ENCODE data around the gene ELP1. TPM values are rescaled to one million over a fixed set of nuclear protein-coding genes. Genes with fewer than 3 reads are reported as not detected.

The ELP1 gene
- total and polyA plus RNA-seq, 2 experiments from 2014 or later, result 25.0 to 31.7 TPM

DNA sequence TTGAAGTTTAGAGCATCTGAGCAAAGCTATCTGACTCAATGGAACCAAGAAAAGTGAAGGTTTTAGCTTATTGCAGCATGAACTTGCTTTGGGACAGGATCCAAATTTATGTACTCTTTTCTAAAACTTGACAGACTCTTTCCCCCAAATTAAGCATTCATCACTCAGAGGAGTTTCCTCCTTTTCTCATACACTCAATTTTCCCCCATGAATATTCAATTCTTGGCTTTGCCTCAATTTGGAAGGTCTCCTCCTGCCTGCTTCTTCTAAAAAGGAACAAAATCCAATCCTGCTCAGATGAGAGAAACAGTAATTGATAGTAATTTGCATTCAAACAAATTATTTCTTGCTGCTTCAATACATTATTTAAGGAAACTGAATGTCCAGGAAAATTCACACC, 66.8 kb downstream of the ELP1 start:
- H3K4me1 ChIP-seq (ENCODE audit: low read depth), result no peaks in the 10 kb centered on the region
- H3K4me3 ChIP-seq, result no peak overlapping the region
- no peak for DNase-seq (ENCODE audit: low read depth in 1 of 2, low spot score in 1 of 2)
- no peaks in the 10 kb centered on the region for H3K9me3 ChIP-seq (ENCODE audit: low read depth)
- TF ChIP-seq, protein P1, sequence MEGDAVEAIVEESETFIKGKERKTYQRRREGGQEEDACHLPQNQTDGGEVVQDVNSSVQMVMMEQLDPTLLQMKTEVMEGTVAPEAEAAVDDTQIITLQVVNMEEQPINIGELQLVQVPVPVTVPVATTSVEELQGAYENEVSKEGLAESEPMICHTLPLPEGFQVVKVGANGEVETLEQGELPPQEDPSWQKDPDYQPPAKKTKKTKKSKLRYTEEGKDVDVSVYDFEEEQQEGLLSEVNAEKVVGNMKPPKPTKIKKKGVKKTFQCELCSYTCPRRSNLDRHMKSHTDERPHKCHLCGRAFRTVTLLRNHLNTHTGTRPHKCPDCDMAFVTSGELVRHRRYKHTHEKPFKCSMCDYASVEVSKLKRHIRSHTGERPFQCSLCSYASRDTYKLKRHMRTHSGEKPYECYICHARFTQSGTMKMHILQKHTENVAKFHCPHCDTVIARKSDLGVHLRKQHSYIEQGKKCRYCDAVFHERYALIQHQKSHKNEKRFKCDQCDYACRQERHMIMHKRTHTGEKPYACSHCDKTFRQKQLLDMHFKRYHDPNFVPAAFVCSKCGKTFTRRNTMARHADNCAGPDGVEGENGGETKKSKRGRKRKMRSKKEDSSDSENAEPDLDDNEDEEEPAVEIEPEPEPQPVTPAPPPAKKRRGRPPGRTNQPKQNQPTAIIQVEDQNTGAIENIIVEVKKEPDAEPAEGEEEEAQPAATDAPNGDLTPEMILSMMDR (IDR thresholded peaks at IDR 0.05; ENCODE audit: low read depth, low read length), result no peak
- no peaks in the 10 kb centered on the region for H3K27me3 ChIP-seq
- H3K27ac ChIP-seq, result no peak overlapping the region
- peaks cover 23% of the 10 kb centered on the region for H3K36me3 ChIP-seq

DNA sequence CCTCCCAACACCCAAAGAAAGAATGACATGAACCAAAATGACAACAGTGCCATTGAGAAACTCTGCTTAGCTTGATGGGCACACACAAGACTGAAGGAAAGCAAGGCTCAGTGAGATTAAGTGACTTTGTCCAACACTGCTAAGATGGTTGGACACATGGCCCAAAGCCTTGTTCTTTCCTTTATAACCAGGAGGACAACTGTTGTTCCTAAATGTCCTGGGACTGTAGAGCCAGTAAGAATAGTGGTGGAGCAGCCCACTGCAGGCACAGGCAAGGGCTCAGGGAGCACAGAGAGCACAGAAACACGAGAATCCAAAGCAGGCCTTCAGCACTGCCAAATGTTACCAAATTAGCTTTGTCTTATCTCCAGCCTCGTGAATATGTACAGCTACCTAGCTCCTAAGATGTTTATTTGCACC, 67.9 kb downstream of the ELP1 start:
- Histone ChIP-seq H3K9me3 (ENCODE audit: low read depth) (no peaks in the 10 kb centered on the region), H3K27ac (no peak overlapping the region), H3K4me1 (ENCODE audit: low read depth) (no peaks in the 10 kb centered on the region), H3K27me3 (no peaks in the 10 kb centered on the region), H3K4me3 (no peak overlapping the region), H3K36me3 (peaks cover 17% of the 10 kb centered on the region)
- TF ChIP-seq, protein P1 (IDR thresholded peaks at IDR 0.05; ENCODE audit: low read depth, low read length), result no peak
- DNase-seq (ENCODE audit: low read depth in 1 of 2, low spot score in 1 of 2), result no peak

DNA sequence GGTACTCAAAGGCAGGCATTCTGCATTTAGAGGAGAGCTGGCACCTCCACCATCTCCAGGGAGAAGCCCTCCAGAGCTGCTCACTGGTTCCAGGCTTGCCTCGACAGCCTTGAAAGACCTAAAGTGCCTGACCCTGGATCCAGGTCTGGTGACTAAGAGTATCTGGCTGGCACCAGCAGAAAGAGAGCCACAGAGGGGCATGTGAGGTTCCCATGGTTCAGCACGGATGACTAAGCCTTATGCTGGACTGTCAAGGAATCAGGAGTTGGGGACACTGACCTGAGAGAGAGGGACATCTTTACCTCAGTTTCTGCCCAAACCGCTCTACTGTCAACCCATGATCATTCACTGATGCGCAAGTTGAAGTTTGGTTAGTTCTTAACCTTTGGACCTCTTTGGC, 68.9 kb downstream of the ELP1 start:
- Histone ChIP-seq H3K4me1 (ENCODE audit: low read depth) (no peaks in the 10 kb centered on the region), H3K4me3 (no peak overlapping the region), H3K9me3 (ENCODE audit: low read depth) (no peaks in the 10 kb centered on the region), H3K27ac (no peak overlapping the region), H3K36me3 (peaks cover 14% of the 10 kb centered on the region), H3K27me3 (no peaks in the 10 kb centered on the region)
- DNase-seq (ENCODE audit: low read depth in 1 of 2, low spot score in 1 of 2), result no peak
- TF ChIP-seq, protein P1 (IDR thresholded peaks at IDR 0.05; ENCODE audit: low read depth, low read length), result no peak

DNA sequence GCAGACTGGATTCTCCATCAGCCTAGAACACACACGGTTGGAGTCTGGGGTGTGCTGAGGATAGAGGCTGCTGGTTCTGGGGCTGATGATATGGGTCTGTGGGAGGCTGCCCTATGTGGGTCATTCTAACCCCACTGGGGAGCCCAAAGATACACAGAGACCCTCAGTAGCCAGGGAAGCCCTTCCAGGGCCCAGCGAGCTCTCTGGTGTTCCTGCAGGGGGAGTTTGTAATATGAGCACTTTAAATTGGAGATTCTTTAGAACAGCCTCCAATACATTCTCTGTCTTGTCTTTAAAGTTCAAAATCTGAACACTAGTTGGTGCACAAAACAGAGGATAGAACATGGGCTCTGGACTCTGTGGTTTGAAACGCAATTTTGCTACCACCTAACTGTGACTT, 69.5 kb downstream of the ELP1 start:
- no peak for DNase-seq (ENCODE audit: low read depth in 1 of 2, low spot score in 1 of 2)
- Histone ChIP-seq H3K9me3 (ENCODE audit: low read depth) (no peaks in the 10 kb centered on the region), H3K4me3 (no peak overlapping the region), H3K27me3 (no peaks in the 10 kb centered on the region), H3K36me3 (peaks cover 13% of the 10 kb centered on the region), H3K27ac (no peak overlapping the region), H3K4me1 (ENCODE audit: low read depth) (no peaks in the 10 kb centered on the region)
- TF ChIP-seq, protein P1 (IDR thresholded peaks at IDR 0.05; ENCODE audit: low read depth, low read length), result no peak

DNA sequence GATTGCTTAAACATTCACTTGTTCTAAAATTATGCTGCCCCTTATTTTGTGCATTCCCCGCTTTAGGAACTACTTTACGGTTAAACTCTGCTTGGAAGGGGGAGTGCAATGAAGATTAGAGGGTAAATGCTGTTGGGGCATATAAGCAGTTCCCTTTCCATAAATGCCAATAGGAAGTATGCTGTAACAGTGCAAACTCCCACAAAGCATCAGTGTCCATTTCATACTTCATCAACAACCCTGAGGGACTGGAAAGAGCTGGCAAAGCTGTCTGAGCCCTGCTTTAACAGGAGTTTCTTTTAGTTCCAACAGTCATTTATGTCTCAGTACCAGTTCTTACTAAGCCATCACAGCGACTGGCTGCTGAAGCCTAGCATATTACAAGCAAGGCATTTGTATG, 70.0 kb downstream of the ELP1 start:
- Histone ChIP-seq H3K4me3 (no peak overlapping the region), H3K27me3 (no peaks in the 10 kb centered on the region), H3K36me3 (peaks cover 11% of the 10 kb centered on the region)

More for the DNA sequence above, 70.0 kb downstream of the ELP1 start:
- no peak overlapping the region for H3K27ac ChIP-seq
- no peak for DNase-seq (ENCODE audit: low read depth in 1 of 2, low spot score in 1 of 2)
- no peaks in the 10 kb centered on the region for H3K9me3 ChIP-seq (ENCODE audit: low read depth)
- TF ChIP-seq, protein P1 (IDR thresholded peaks at IDR 0.05; ENCODE audit: low read depth, low read length), result no peak
- H3K4me1 ChIP-seq (ENCODE audit: low read depth), result no peaks in the 10 kb centered on the region
